ENCODE measurements around the gene NMUR1.

Gene NMUR1

DNA sequence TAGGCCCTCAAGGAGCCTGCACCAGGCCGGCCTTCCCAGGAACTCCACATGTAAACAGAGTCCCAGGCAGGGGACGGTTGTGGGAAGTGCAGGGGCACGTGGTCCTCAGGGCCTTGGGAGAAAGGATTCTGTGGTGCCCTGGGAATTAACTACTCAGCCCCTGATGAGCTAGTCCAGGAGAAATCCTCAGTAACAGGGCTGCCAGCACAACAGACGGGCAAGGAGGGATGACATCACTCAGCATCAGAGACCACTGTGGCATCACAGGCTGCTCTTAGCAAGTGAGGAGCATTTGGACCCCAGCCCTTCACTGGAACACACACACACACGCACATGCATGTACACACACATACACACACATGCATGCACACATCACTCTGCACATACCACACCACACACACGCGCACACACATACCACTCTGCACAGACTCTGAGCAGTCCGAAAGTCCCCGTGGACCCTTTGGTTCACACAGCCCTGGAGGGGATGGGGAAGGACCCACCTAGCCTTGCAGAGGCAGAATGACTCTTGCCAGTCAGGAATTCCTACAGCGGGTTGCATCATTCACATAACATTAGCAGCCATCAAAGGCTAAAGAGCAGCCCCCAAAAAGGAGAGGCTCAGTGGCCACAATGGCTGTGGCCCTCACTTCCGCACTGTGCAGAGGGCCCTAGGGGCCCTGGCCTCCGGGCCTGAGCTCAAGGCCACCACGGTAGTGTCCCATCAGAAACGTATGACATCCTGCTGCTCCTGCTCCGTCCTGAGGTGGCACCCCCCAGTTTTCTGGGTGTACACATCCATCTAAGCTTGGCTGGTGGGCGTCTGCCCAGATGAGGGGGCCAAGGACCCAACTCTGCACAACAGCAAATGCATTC lies 1.9 kb upstream of the NMUR1 start:
- H3K9me2 ChIP-seq (ENCODE audit: low read depth, low read length), result no peaks in the 10 kb centered on the region
- H3K9me3 ChIP-seq (ENCODE audit: low read length), result no peaks in the 10 kb centered on the region
- no peak overlapping the region for H3K4me3 ChIP-seq (ENCODE audit: low read depth, low read length, poor library complexity, severe bottlenecking)
- no peaks in the 10 kb centered on the region for H4K20me1 ChIP-seq (ENCODE audit: insufficient read depth, low read length)
- H2AFZ ChIP-seq (ENCODE audit: low read length), result no peak overlapping the region
- TF ChIP-seq, protein P1, sequence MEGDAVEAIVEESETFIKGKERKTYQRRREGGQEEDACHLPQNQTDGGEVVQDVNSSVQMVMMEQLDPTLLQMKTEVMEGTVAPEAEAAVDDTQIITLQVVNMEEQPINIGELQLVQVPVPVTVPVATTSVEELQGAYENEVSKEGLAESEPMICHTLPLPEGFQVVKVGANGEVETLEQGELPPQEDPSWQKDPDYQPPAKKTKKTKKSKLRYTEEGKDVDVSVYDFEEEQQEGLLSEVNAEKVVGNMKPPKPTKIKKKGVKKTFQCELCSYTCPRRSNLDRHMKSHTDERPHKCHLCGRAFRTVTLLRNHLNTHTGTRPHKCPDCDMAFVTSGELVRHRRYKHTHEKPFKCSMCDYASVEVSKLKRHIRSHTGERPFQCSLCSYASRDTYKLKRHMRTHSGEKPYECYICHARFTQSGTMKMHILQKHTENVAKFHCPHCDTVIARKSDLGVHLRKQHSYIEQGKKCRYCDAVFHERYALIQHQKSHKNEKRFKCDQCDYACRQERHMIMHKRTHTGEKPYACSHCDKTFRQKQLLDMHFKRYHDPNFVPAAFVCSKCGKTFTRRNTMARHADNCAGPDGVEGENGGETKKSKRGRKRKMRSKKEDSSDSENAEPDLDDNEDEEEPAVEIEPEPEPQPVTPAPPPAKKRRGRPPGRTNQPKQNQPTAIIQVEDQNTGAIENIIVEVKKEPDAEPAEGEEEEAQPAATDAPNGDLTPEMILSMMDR (IDR thresholded peaks at IDR 0.05; ENCODE audit: low read length), result no peak
- TF ChIP-seq EZH2 (IDR thresholded peaks at IDR 0.05; ENCODE audit: borderline replicate concordance, low read length), result no peak
- no peak overlapping the region for H3K9ac ChIP-seq (ENCODE audit: low read length)
- H3K27me3 ChIP-seq (ENCODE audit: insufficient read depth, low read length), result 0 out of 2 replicates have a peak, but pooled peaks cover under 1% of the 10 kb centered on the region
- H3F3A ChIP-seq (ENCODE audit: insufficient read depth, low read length), result no peaks in the 10 kb centered on the region
- no peaks in the 10 kb centered on the region for H3K79me2 ChIP-seq (ENCODE audit: insufficient read depth, low read length)
- H3K4me2 ChIP-seq (ENCODE audit: low read length), result no peak overlapping the region
- H3K36me3 ChIP-seq (ENCODE audit: insufficient read depth, low read length), result no peaks in the 10 kb centered on the region
- no peaks in the 10 kb centered on the region for H3K4me1 ChIP-seq (ENCODE audit: insufficient read depth, low read length, severe bottlenecking)
- no peak overlapping the region for H3K27ac ChIP-seq (ENCODE audit: low read depth, low read length, poor library complexity, severe bottlenecking)

DNA sequence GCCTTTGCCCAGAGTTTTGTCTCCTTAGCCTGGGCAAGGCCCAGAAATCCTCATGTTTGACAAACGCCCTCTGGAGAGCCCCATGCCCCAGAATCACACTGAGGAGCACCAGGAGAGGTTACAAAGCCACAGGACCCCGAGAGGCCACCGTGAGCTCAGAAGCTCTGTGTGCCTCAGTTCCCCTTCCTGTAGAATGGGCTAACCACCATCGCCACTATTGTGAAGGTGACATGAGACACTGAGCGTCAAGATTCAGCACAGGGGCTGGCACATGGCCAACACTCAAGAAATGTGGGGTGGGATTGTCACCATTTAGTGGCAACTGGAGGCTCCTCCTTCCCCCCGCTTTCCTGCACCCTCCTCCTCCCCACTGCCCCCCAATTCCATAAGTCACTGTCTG lies 1.2 kb upstream of the NMUR1 start:
- H3K4me1 ChIP-seq (ENCODE audit: insufficient read depth, low read length, severe bottlenecking), result no peaks in the 10 kb centered on the region
- H2AFZ ChIP-seq (ENCODE audit: low read length), result no peak overlapping the region
- no peaks in the 10 kb centered on the region for H4K20me1 ChIP-seq (ENCODE audit: insufficient read depth, low read length)
- 0 out of 2 replicates have a peak, but pooled peaks cover 6% of the 10 kb centered on the region for H3K27me3 ChIP-seq (ENCODE audit: insufficient read depth, low read length)
- no peak overlapping the region for H3K9ac ChIP-seq (ENCODE audit: low read length)
- H3K79me2 ChIP-seq (ENCODE audit: insufficient read depth, low read length), result no peaks in the 10 kb centered on the region
- H3K27ac ChIP-seq (ENCODE audit: low read depth, low read length, poor library complexity, severe bottlenecking), result no peak overlapping the region
- no peaks in the 10 kb centered on the region for H3F3A ChIP-seq (ENCODE audit: insufficient read depth, low read length)
- no peaks in the 10 kb centered on the region for H3K9me2 ChIP-seq (ENCODE audit: low read depth, low read length)
- no peak overlapping the region for H3K4me2 ChIP-seq (ENCODE audit: low read length)
- no peaks in the 10 kb centered on the region for H3K9me3 ChIP-seq (ENCODE audit: low read length)
- no peaks in the 10 kb centered on the region for H3K36me3 ChIP-seq (ENCODE audit: insufficient read depth, low read length)
- TF ChIP-seq, protein P1 (IDR thresholded peaks at IDR 0.05; ENCODE audit: low read length), result no peak
- no peak for TF ChIP-seq EZH2 (IDR thresholded peaks at IDR 0.05; ENCODE audit: borderline replicate concordance, low read length)
- H3K4me3 ChIP-seq (ENCODE audit: low read depth, low read length, poor library complexity, severe bottlenecking), result no peak overlapping the region

- H3K4me3 ChIP-seq (ENCODE audit: low read depth, low read length, poor library complexity, severe bottlenecking), result no peak overlapping the region
- H3K4me1 ChIP-seq (ENCODE audit: insufficient read depth, low read length, severe bottlenecking), result no peaks in the 10 kb centered on the region
- H3F3A ChIP-seq (ENCODE audit: insufficient read depth, low read length), result no peaks in the 10 kb centered on the region
- no peaks in the 10 kb centered on the region for H4K20me1 ChIP-seq (ENCODE audit: insufficient read depth, low read length)
- no peaks in the 10 kb centered on the region for H3K36me3 ChIP-seq (ENCODE audit: insufficient read depth, low read length)
- H3K9ac ChIP-seq (ENCODE audit: low read length), result no peak overlapping the region
- TF ChIP-seq EZH2 (IDR thresholded peaks at IDR 0.05; ENCODE audit: borderline replicate concordance, low read length), result no peak
- TF ChIP-seq, protein P1 (IDR thresholded peaks at IDR 0.05; ENCODE audit: low read length), result no peak
- H3K9me2 ChIP-seq (ENCODE audit: low read depth, low read length), result no peaks in the 10 kb centered on the region
- H2AFZ ChIP-seq (ENCODE audit: low read length), result no peak overlapping the region
- peaks cover 15% of the 10 kb centered on the region; the same call in 1 of the 2 replicates for H3K27me3 ChIP-seq (ENCODE audit: insufficient read depth, low read length)
- H3K9me3 ChIP-seq (ENCODE audit: low read length), result no peaks in the 10 kb centered on the region
- no peak overlapping the region for H3K4me2 ChIP-seq (ENCODE audit: low read length)
- H3K27ac ChIP-seq (ENCODE audit: low read depth, low read length, poor library complexity, severe bottlenecking), result no peak overlapping the region
- no peaks in the 10 kb centered on the region for H3K79me2 ChIP-seq (ENCODE audit: insufficient read depth, low read length)
Measured at GRCh38 chr2:231528636-231529030, 1.6 kb downstream of the NMUR1 start.

Measured in OCI-LY1 (cell line).